ENCODE data around the gene CCDC85B.

- TF ChIP-seq, protein P1, sequence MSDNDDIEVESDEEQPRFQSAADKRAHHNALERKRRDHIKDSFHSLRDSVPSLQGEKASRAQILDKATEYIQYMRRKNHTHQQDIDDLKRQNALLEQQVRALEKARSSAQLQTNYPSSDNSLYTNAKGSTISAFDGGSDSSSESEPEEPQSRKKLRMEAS (IDR thresholded peaks at IDR 0.05) = no peak
- TF ChIP-seq GABPA (IDR thresholded peaks at IDR 0.05 in 1 of 2, conservative IDR thresholded peaks at IDR 0.05 in 1 of 2) (peak in 1 of 2 donors; percentile 77), NR2F2 (IDR thresholded peaks at IDR 0.05) (no peak), YY1 (IDR thresholded peaks at IDR 0.05) (no peak), CTCF (IDR thresholded peaks at IDR 0.05; ENCODE audit: low read depth, low read length, missing input control) (no peak), REST (IDR thresholded peaks at IDR 0.05) (peak; percentile 36), SP1 (IDR thresholded peaks at IDR 0.05) (peak; percentile 82), JUND (IDR thresholded peaks at IDR 0.05) (no peak), EGR1 (IDR thresholded peaks at IDR 0.05; ENCODE audit: low read depth in 2 of 2) (peak; percentile 86 to 96), FOXA1 (IDR thresholded peaks at IDR 0.05) (peak; percentile 27), RAD21 (IDR thresholded peaks at IDR 0.05) (peak in 1 of 2 donors; percentile 61)
Measured at GRCh38 chr11:65919141-65919572, 28.7 kb downstream of the CCDC85B start, which contains the start of gene DRAP1.
